WI38 (cell line): ENCODE measurements around the gene PRKCE.

ENCODE experiments used
- H3K4me3 ChIP-seq: 2 replicates; pipeline ENCODE4 v1.5.1; 2011; ENCODE audit warnings: low read depth, mild to moderate bottlenecking, control low read depth, low read length
- TF ChIP-seq, protein P1 (sequence below): IDR thresholded peaks from 2 replicates; pipeline ENCODE4 v1.5.1; 2012; ENCODE audit warnings: low read depth, mild to moderate bottlenecking, control low read depth, low read length

PRKCE gene

GRCh38 chr2:46091004-46091403, 439.5 kb downstream of the PRKCE start:
- TF ChIP-seq, protein P1, sequence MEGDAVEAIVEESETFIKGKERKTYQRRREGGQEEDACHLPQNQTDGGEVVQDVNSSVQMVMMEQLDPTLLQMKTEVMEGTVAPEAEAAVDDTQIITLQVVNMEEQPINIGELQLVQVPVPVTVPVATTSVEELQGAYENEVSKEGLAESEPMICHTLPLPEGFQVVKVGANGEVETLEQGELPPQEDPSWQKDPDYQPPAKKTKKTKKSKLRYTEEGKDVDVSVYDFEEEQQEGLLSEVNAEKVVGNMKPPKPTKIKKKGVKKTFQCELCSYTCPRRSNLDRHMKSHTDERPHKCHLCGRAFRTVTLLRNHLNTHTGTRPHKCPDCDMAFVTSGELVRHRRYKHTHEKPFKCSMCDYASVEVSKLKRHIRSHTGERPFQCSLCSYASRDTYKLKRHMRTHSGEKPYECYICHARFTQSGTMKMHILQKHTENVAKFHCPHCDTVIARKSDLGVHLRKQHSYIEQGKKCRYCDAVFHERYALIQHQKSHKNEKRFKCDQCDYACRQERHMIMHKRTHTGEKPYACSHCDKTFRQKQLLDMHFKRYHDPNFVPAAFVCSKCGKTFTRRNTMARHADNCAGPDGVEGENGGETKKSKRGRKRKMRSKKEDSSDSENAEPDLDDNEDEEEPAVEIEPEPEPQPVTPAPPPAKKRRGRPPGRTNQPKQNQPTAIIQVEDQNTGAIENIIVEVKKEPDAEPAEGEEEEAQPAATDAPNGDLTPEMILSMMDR, result no peak
- H3K4me3 ChIP-seq, result no peak overlapping the region

DNA sequence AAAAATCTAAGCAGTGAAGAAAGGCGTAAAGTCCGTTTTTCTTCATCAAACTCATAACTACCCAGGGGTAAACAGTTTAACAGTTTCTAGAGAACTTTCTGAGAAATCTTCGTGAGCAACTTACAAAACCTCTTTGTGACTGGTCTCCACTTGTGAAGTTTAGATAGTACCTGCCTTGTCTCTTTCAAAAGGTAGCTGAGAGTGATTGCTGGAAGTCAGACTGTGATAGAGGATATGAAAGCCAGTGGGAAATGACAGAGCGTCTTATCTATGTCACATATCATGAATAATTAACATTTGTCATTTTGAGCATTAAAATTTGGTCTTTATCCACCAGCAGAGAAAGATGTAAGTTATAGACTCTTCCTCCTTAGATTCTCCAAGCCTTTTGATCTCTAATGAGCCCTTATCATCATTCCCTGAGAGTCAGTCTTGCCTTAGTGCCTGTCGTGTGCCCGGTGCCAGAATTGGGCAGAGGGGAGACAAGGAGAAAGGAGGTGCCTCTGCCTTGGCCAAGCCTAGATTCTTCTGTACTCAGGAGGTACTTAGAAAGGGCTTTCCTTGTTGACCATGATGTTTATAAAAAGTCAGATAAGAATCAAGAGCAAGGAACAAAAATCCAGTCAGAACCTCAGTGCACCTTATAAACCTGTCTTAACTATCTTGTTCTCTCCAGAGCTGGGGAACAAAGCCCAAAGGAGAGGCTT, 440.6 kb downstream of the PRKCE start:
- TF ChIP-seq, protein P1, result no peak
- H3K4me3 ChIP-seq, result no peak overlapping the region

GRCh38 chr2:46094689-46095088, 443.2 kb downstream of the PRKCE start:
- TF ChIP-seq, protein P1, result no peak
- H3K4me3 ChIP-seq, result no peak overlapping the region

GRCh38 chr2:46095830-46096229, 444.4 kb downstream of the PRKCE start:
- TF ChIP-seq, protein P1, result no peak
- H3K4me3 ChIP-seq, result no peak overlapping the region

DNA sequence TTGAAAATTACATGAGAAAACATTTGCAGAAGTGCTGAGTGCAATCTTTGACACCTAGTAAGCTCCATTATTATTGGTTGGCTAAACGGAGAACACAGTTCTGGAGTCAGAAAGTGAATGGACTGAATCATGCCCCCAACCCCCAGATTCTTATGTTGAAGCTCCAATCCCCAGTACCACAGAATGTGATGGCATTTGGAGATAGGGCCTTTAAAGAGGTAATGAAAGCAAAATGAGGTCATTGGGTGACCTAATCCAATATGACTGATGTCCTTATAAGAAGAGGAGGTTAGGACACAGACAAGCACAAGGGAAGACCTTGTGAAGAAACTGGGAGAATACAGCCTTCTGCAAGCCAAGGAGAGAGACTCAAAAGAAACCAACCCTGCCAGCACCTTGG, 444.8 kb downstream of the PRKCE start:
- TF ChIP-seq, protein P1, result no peak
- H3K4me3 ChIP-seq, result no peak overlapping the region

DNA sequence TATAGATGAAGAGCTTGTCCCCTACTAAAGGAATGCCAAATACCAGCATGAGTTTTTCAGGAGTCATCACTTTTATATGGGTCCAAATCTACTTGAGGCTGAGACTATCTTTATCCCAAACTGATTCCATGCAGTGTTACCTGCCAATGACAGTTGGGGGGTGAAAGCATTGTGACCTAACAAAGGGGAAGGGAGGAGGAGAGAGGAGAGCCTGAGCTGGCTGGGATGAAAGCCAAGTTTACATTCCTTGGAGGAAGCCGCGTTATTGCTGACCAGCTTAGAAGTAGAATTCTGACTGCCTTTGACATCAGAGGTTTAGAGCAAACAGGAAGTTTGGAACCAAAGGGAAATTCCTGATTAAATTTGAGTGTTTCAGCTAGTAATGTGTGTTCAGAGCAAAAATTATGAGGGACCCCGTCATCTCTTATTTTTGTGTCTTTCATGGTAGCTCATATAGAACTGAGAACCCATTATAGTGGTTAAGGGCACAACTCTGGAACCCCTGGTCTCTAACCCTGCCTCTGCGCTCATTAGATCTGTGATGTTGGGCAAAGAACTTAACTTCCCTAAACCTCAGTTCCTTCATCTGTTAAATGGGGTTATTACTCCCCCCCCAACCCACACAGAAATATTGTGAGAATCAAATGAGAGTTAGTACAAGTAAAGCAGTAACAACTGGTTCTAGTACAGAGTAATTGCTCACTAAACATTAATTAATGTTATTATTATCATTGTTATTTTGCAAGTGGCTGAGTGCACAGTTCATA, 446.4 kb downstream of the PRKCE start:
- TF ChIP-seq, protein P1, result no peak
- H3K4me3 ChIP-seq, result peak overlapping the region; percentile 3; the same call in 1 of the 2 replicates

- H3K4me3 ChIP-seq, result no peak overlapping the region
Observed at GRCh38 chr2:46098621-46099062, 447.2 kb downstream of the PRKCE start.

More at GRCh38 chr2:46098621-46099062, 447.2 kb downstream of the PRKCE start:
- TF ChIP-seq, protein P1, result no peak
